ENCODE results near the gene GUCY2C.

Gene GUCY2C

GRCh38 chr12:14605401-14605989 is 90.9 kb downstream of the GUCY2C start:
- H3K4me3 ChIP-seq (ENCODE audit: low read depth, low read length) = no peak overlapping the region
- no peak for DNase-seq

GRCh38 chr12:14601692-14602478 is 94.5 kb downstream of the GUCY2C start:
- no peaks in the 10 kb centered on the region for H3K27me3 ChIP-seq
- no peaks in the 10 kb centered on the region for H3K9me3 ChIP-seq
- H3K4me1 ChIP-seq = no peaks in the 10 kb centered on the region
- no peak overlapping the region for H3K4me3 ChIP-seq (ENCODE audit: low read depth, low read length)
- TF ChIP-seq CTCF (IDR thresholded peaks at IDR 0.05; ENCODE audit: low read depth, low read length) = no peak
- no peak for DNase-seq
- H3K36me3 ChIP-seq = no peaks in the 10 kb centered on the region

More at GRCh38 chr12:14605401-14605989, 90.9 kb downstream of the GUCY2C start:
- no peaks in the 10 kb centered on the region for H3K4me1 ChIP-seq
- H3K36me3 ChIP-seq = no peaks in the 10 kb centered on the region
- no peak for TF ChIP-seq CTCF (IDR thresholded peaks at IDR 0.05; ENCODE audit: low read depth, low read length)
- H3K27me3 ChIP-seq = no peaks in the 10 kb centered on the region
- H3K9me3 ChIP-seq = no peaks in the 10 kb centered on the region

GRCh38 chr12:14597480-14597879 is 98.9 kb downstream of the GUCY2C start:
- TF ChIP-seq CTCF (IDR thresholded peaks at IDR 0.05; ENCODE audit: low read depth, low read length) = no peak
- Histone ChIP-seq H3K9me3 (no peaks in the 10 kb centered on the region), H3K4me1 (no peaks in the 10 kb centered on the region), H3K4me3 (ENCODE audit: low read depth, low read length) (no peak overlapping the region), H3K36me3 (no peaks in the 10 kb centered on the region), H3K27me3 (no peaks in the 10 kb centered on the region)
- DNase-seq = no peak

- Histone ChIP-seq H3K36me3 (no peaks in the 10 kb centered on the region), H3K4me3 (ENCODE audit: low read depth, low read length) (no peak overlapping the region), H3K9me3 (no peaks in the 10 kb centered on the region), H3K4me1 (no peaks in the 10 kb centered on the region), H3K27me3 (no peaks in the 10 kb centered on the region)
- DNase-seq = no peak
- TF ChIP-seq CTCF (IDR thresholded peaks at IDR 0.05; ENCODE audit: low read depth, low read length) = no peak
Observed at GRCh38 chr12:14591719-14592118, 104.7 kb downstream of the GUCY2C start.

- Histone ChIP-seq H3K4me1 (no peaks in the 10 kb centered on the region), H3K9me3 (no peaks in the 10 kb centered on the region), H3K4me3 (ENCODE audit: low read depth, low read length) (no peak overlapping the region), H3K36me3 (no peaks in the 10 kb centered on the region), H3K27me3 (no peaks in the 10 kb centered on the region)
- TF ChIP-seq CTCF (IDR thresholded peaks at IDR 0.05; ENCODE audit: low read depth, low read length) = no peak
- no peak for DNase-seq
Observed at GRCh38 chr12:14589169-14590004, 107.0 kb downstream of the GUCY2C start.

Data from BE2C (cell line).